ENCODE results near the gene TMEM171.

The TMEM171 gene

GRCh38 chr5:73110190-73110589, 10.2 kb upstream of the TMEM171 start:
- no peaks in the 10 kb centered on the region for H3K9me3 ChIP-seq (ENCODE audit: insufficient read depth, low read depth, low read length)
- no peaks in the 10 kb centered on the region for H3K36me3 ChIP-seq (ENCODE audit: insufficient read depth, low read length)
- H4K20me1 ChIP-seq (ENCODE audit: insufficient read depth, low read length, poor library complexity, severe bottlenecking): no peaks in the 10 kb centered on the region
- H3K9me2 ChIP-seq (replicated peaks; ENCODE audit: low read depth, low read length): no peaks in the 10 kb centered on the region
- no peak for TF ChIP-seq CTCF (conservative IDR thresholded peaks at IDR 0.05; ENCODE audit: low read length)
- no peak for TF ChIP-seq EZH2phosphoT487 (IDR thresholded peaks at IDR 0.05; ENCODE audit: borderline replicate concordance)
- no peak overlapping the region for H3K4me2 ChIP-seq (ENCODE audit: low read depth, low read length, poor library complexity, severe bottlenecking)
- H3K4me1 ChIP-seq (ENCODE audit: insufficient read depth, low read length, poor library complexity, severe bottlenecking): no peaks in the 10 kb centered on the region
- H2AFZ ChIP-seq (ENCODE audit: low read length): no peak overlapping the region
- no peaks in the 10 kb centered on the region for H3F3A ChIP-seq (ENCODE audit: low read depth)
- H3K9ac ChIP-seq (ENCODE audit: low read depth, low read length, poor library complexity, severe bottlenecking): no peak overlapping the region
- H3K4me3 ChIP-seq (ENCODE audit: low read length, poor library complexity, severe bottlenecking): no peak overlapping the region
- no peaks in the 10 kb centered on the region for H3K79me2 ChIP-seq (ENCODE audit: insufficient read depth, low read length)
- H3K27me3 ChIP-seq (ENCODE audit: insufficient read depth, low read length, poor library complexity, severe bottlenecking): no peaks in the 10 kb centered on the region

GRCh38 chr5:73111536-73111935, 8.8 kb upstream of the TMEM171 start:
- H3K9me2 ChIP-seq (replicated peaks; ENCODE audit: low read depth, low read length): no peaks in the 10 kb centered on the region
- no peaks in the 10 kb centered on the region for H3K79me2 ChIP-seq (ENCODE audit: insufficient read depth, low read length)
- TF ChIP-seq EZH2phosphoT487 (IDR thresholded peaks at IDR 0.05; ENCODE audit: borderline replicate concordance) (no peak), CTCF (conservative IDR thresholded peaks at IDR 0.05; ENCODE audit: low read length) (no peak)
- peaks cover 13% of the 10 kb centered on the region for H3K27me3 ChIP-seq (ENCODE audit: insufficient read depth, low read length, poor library complexity, severe bottlenecking)
- H3K9me3 ChIP-seq (ENCODE audit: insufficient read depth, low read depth, low read length): no peaks in the 10 kb centered on the region
- no peaks in the 10 kb centered on the region for H4K20me1 ChIP-seq (ENCODE audit: insufficient read depth, low read length, poor library complexity, severe bottlenecking)
- H3K4me2 ChIP-seq (ENCODE audit: low read depth, low read length, poor library complexity, severe bottlenecking): no peak overlapping the region
- no peak overlapping the region for H2AFZ ChIP-seq (ENCODE audit: low read length)
- H3F3A ChIP-seq (ENCODE audit: low read depth): no peaks in the 10 kb centered on the region
- no peaks in the 10 kb centered on the region for H3K4me1 ChIP-seq (ENCODE audit: insufficient read depth, low read length, poor library complexity, severe bottlenecking)
- H3K4me3 ChIP-seq (ENCODE audit: low read length, poor library complexity, severe bottlenecking): no peak overlapping the region
- no peaks in the 10 kb centered on the region for H3K36me3 ChIP-seq (ENCODE audit: insufficient read depth, low read length)
- H3K9ac ChIP-seq (ENCODE audit: low read depth, low read length, poor library complexity, severe bottlenecking): no peak overlapping the region

- Histone ChIP-seq H3K27me3 (ENCODE audit: insufficient read depth, low read length, poor library complexity, severe bottlenecking) (peaks cover 13% of the 10 kb centered on the region), H3K9ac (ENCODE audit: low read depth, low read length, poor library complexity, severe bottlenecking) (no peak overlapping the region), H3K79me2 (ENCODE audit: insufficient read depth, low read length) (no peaks in the 10 kb centered on the region), H3K4me2 (ENCODE audit: low read depth, low read length, poor library complexity, severe bottlenecking) (no peak overlapping the region), H4K20me1 (ENCODE audit: insufficient read depth, low read length, poor library complexity, severe bottlenecking) (no peaks in the 10 kb centered on the region), H3K36me3 (ENCODE audit: insufficient read depth, low read length) (no peaks in the 10 kb centered on the region), H3K4me1 (ENCODE audit: insufficient read depth, low read length, poor library complexity, severe bottlenecking) (no peaks in the 10 kb centered on the region), H2AFZ (ENCODE audit: low read length) (no peak overlapping the region), H3K9me2 (replicated peaks; ENCODE audit: low read depth, low read length) (no peaks in the 10 kb centered on the region), H3K9me3 (ENCODE audit: insufficient read depth, low read depth, low read length) (no peaks in the 10 kb centered on the region), H3F3A (ENCODE audit: low read depth) (no peaks in the 10 kb centered on the region), H3K4me3 (ENCODE audit: low read length, poor library complexity, severe bottlenecking) (no peak overlapping the region)
- TF ChIP-seq EZH2phosphoT487 (IDR thresholded peaks at IDR 0.05; ENCODE audit: borderline replicate concordance) (no peak), CTCF (conservative IDR thresholded peaks at IDR 0.05; ENCODE audit: low read length) (no peak)
Observed at GRCh38 chr5:73112359-73112758, 8.0 kb upstream of the TMEM171 start.
